Epidermal melanocyte (primary cell): ENCODE results near the gene IFNK.

ENCODE experiments used
- DNase-seq: peaks from one replicate; pipeline ENCODE4 v3.0.0; 2011; ENCODE audit warnings: low spot score; ENCODE audit not compliant: insufficient read length

IFNK gene

DNA sequence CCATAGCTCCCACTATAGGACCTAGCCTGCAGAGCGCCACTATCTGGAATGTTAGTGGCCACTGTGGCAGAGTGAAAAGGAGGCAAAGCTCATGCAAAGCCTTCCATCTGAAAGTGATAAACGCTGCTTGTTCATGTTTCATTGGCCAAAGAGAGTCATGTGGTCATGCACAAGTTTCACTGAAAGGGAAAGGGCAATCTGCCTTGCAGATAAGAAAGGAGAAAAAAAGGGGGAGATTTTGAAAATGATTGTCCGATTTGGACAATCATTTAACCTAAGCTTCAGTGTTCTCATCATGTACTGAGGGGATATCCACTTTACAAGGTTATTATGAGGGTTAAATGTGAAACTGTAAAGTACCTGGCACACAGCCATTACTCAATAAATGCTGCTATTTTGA lies 14.6 kb downstream of the IFNK start:
- no peak for DNase-seq

DNA sequence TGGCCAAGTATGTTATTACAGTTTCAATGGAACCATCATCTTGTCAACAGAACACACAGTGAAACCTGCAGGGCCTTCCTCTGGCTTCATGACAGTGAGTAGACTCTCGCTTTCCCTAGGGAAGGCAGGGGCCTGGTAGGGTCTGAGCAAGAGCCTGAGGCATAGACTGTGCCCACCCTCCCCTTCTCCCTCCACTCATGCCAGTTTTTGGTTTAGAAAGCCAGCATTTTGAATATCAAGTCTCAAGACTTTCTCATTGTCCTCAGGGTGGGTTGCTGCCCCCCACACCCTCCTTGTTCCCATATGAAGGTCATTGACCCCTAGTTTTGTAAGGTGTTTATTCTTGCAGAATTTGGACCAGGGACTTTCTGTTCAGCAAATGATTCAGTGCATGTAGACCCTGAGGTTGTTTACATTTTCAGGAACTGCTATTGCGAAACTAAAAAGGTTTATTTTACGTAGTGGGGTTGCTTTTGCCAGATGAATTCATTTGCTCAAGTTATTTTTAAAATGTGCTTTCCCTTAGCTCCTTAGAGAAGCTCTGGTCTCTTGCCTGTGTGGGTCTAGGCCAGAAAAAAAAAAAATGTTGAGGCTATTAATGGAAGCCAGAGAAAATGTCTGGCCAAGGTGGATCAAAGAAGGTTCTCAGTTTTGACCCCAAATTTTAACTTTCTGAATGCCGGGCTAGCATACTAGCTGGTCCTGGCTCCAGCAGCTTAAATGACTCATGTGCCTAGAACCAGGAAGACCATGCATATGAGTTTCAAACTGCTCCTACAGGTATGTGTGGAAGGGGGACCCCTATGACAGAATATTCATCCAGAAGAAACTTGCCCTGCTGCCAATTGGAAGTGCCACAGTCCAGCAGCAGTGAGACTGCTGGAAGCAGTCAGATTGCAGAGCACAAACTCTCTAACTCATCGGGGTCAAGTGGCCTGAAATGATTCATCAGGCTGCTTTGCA lies 15.7 kb downstream of the IFNK start:
- DNase-seq, result no peak

DNA sequence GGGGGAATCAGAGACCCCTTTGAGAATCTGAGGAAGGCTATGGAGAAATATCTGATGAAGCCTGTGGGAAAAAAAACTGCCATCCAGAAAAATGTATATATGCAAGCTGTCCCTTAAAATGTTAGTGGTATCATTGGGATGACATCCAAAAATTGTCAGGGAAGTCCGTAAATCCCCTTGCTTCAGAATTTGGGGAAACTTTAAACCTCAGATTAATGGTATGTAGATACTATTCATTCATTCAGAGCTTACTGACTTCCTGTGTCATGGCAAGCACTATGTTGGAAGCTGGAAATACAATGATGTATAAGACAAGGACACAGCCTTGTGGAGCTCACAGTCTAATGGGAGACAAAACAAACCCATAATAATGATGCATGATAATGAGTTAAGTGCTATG lies 16.4 kb downstream of the IFNK start:
- DNase-seq, result no peak

DNA sequence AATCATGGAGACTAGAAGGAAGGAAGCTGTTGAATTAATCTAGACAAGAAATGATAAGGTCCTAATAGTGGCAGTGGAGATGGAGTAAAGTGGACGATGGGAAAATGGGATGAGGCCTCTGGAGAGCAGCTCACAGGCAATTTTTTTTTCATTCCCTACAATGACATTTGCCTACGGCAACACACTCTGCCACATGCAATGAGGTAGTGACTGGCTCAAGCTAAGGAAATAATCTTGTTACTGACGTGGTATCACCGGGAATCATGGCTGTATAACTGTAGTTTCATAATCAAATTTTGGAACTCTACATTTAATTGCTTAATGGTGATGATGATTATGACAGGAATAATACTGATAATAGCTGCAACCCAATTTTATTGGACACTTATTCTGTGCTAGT lies 17.6 kb downstream of the IFNK start:
- no peak for DNase-seq

DNA sequence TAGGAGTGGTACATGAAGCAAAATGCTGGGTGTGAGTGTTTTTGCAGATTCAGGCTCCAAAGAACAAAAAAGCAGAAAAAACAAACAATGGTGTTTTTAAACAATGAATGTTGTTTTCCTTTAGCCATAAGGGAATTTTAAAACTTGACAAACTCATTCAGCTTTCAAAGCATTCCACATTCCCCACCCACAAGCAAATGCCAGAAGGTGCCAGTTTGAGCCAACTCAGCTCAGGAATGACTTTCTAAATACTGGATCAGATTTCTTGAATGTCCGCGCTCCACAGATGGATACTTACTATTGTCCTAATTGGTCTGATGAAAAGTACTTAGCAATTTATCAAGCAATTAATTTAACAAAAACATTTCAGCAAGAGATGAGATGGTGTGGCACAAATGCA lies 18.4 kb downstream of the IFNK start:
- DNase-seq, result no peak

DNA sequence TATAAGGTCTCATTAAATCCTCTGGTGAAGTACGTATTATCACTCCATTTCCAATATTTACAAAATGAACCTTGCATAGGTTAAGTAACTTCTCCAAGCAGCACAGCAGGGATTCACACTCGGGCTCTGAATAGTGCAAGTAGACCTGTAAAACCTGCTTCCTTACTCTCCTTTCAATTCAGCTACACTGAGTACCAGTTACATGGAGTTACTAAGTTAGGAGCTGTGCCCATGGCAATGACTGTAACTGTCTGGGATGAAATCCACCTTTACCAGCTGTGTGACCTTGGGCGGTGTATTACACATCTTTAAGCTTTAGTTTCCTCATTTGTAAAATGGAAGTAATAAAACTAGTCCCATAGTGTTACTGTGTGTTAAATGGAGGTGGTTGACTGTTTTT lies 21.4 kb downstream of the IFNK start:
- no peak for DNase-seq

DNA sequence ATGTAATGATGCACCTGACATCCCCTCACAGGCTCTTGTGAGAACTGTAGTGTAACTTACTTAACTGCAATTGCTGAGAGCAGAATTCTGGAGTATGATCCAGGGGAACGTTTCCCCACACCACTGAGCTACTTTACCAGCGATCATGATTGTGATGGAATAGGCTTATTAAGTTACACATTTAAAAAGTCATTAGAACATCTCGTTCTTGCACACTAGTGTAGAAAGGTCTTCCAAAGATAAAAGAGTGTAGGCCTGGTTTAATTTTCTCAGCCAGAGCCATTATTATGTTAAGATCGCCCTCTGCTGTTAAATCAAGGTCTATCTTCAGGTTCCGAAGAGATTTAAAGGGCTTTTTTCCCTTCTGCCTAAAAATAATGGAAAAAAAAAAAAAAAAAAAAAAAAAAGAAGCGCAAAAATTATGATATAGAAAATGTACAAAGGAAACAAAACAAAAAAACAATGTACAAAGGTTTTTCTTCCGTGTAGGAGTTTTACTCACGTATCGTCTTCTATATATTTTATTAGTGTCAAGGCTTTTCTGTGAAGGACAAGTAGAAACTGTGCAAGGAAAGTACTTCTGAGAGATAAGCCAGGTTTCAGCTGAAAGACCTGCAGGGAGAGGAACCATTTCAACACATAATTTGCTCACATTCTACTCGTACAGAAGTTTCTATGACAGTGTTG lies 24.1 kb downstream of the IFNK start:
- no peak for DNase-seq

DNA sequence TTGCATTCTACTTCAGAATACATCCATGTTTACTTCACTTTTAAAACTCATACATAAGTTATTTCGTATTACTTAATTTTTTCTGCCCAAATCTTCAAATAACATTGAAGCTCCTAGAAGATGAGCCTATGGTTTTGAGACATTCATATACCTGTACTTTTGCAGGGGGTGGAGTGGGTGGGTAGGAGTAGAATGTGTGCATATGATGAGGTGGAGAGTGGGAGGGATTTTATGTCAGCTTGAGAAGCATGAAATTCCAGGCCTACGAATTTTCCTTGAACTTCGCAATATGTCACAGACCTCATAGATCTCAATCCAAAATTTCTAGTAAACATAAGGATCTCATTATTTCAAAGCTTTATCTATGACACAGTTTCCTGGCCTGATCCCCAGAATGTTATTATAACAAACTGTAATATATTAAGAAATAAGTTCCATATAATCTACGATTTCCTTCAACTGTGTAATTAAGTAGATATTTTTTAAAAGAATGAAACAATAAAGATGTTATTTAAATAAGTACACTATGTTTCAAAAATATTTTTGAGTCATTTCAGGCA lies 25.2 kb downstream of the IFNK start:
- no peak for DNase-seq

DNA sequence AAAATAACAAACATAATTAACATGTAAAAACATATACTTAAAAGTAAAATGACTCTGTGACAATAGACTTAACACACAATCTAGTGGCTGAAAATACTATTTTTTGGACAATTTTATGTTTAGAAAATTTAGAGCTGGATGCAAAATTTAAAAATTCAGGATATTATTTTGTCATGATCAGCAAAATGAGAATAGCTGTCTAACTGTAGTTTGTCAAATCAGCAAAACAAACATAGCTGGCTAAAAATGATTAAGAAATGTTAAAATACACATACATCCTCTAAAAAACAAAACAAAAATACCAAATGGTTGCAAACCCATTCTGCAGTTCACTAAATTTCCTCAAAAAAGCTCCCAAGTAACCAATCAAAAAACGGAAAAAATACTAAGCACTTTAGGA lies 30.6 kb downstream of the IFNK start:
- no peak for DNase-seq

DNA sequence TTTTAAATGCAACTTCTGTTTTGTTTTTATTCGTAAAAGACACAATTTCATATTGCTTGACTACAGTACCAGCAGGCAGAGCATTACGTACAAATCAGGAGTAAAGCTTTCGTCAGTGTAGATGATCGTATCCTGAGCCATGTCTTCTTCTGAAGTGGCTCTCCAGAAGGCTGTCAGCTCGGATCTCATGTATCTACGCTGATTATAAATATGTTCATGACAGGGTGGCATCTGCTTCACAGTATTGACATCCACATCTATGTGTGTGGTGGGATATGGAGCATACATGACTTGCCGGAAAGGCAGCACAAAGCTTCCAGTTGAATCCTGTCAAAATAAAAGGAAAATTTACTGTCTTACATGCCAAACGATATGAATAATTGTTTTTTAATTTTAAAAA lies 32.4 kb downstream of the IFNK start:
- DNase-seq, result no peak

DNA sequence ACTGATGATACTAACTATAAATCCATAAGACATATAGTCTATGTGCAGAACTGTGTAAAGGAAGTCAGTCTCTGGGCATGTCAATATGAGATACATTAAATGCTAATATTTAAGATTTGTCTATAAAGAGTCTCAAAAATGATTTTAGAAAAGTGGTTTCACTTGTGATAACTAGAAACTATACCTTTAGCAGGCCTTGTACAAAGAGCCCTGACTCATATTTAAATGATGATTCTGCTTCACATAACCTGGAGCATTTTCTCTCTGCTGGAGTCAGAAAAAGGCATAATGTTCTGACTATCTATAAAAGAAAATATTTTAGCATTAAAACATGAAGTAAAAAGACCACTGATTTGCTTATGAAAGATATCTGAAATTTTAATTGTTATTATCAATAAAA lies 34.2 kb downstream of the IFNK start:
- no peak for DNase-seq

DNA sequence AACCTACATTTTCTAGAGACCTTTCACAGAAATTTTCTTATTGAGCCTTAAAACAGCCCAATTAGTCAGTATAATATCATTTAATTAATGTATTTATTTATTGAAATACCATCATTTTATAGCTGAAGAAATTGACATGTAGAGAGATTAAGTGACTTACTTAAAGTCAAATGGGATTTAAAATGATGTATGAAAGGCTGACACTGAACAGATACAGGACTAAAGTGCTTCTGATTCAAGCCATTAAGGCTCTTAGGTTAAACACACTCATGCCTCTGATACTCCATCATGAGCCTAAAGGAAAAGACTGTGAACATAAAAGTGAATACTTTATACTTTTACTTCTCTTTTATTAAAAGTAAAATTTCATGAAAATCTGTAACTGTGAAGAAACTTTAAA lies 36.4 kb downstream of the IFNK start:
- no peak for DNase-seq

DNA sequence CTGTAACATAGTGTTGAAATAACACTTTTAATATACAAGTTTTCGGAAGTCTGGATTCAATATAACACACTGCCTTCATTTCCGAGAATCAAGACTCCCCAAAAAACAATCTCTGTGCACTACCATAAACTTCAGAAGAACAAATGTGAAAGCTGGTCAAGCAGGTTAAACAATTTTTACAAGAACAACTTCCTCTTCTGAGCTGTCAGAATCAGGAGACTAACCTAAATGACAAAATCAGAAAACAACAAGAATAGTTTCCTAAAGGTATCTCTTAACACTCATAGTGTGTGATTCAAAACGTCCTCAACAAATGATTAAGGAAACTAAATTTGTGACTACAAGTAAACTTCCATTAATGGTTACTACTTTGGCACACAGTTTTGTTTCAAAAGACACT lies 37.6 kb downstream of the IFNK start:
- no peak for DNase-seq

DNA sequence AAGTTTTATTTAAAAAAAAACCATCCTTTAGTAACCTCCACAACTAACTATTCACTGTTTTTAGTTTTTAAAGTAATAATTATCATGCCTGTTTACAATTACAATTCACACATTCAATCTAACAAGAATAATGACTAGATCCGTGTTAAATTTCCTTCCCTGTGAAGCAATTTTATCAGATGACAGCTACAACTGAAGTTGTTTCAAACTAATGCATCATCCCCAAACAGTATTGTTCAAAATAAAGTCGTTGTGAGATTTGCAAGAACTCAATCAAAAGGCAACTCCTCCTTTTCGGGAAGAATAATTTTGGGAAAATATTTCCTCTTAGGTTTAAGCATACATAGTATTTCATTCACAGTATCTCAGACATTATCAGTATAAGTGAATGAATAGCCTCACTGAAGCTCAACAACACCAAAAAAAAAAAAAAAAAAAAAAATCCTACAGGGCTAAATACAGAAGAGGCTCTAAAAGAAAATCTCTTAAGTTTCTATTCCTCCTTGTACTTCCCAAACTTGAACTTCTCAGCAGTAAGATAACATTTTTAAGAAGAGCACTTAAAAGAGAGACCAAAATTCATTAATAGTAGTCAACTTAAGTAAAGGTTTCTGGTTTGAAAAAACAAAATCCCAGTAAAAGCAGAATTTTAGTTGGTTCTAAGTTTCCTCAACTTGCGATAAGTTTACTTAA lies 39.8 kb downstream of the IFNK start:
- no peak for DNase-seq

DNA sequence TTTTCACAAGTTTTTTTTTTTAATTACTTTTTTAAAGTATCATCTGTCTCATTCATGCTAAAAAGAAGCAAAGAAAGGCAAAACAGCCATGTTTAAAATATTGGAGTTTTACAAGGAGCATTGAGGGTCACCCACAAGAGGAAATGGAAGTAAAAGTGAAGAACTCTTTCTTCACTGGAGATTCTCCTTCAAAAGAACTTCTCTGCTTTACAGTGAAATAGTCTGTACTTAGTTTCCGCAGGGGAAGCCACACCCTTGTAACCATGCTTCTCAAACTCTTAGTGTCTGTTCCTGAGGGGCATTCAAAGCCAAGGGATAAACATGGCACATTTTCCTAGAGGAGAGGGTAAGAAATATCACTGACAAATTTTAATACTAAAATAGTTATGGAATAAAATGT lies 40.6 kb downstream of the IFNK start:
- DNase-seq, result no peak

DNA sequence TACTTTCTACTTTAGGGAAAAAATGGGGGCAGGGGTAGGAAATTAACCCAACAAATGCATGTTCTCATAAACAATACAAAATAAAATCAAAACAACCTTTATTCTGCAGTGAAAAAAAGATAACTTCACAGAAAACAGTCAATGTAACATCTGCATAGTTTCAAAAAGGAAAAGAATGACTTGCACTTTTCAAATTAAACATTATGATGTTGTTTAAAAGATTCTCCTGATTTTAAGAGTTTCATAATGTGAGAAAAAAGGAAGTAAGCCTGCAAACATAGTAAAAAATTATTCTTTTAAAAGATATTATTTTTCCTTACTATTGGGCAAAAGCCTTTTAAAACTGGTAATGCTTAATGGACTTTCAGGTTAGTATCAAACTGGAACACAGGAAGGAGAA lies 41.6 kb downstream of the IFNK start:
- no peak for DNase-seq

DNA sequence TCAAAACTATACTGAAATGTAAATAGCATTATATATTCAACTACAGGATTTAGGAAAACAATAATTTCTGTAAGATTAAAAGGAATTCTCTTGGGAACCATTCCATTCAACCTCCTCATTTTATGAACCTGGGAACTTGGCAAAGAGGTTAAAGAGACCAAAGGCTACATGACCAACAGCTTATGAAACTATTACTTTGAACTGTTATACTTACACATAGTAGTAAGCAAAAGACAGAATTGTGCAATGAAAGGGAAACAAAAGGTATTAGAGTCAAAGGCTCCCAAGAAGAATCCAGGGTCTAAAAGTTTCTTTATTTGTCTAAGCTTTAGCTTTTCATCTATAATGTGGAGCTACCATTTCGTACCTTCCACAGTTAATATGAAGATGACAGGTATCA lies 42.0 kb downstream of the IFNK start:
- DNase-seq, result no peak

DNA sequence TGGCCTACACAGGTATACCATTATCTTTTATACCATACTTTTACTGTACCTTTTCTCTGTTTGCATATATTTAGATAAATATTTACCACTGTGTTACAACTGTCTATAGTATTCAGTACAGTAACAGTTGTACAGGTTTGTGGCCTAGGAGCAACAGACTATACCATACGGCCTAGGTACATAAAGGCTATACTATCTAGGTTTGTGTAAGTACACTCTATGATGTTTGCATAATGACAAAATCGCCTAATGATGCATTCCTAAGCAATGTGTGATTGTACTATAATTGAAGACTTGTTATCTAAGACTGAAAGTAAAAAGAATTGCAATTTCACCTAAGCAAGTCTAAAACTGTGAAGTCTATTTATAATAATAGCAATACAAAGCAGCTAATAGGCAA lies 45.3 kb downstream of the IFNK start:
- DNase-seq, result no peak

DNA sequence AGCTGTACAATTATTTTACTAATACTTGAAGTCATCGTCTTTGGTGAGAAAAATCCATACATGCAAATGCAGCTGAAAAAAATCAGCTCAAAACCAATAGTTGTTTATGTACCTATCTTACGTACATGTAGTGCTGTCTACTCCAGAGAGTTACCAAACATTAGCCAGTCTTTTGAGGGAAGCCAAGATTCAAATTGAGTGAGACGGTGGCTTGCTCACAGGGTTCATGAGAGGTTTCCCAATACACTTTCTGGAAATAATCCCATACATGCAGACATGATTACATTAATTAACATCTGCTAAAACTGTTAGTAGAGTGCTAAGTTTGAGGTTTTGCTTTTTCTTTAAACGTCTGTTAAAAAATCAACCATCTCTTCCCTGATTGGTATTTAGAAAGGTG lies 46.9 kb downstream of the IFNK start:
- no peak for DNase-seq

DNA sequence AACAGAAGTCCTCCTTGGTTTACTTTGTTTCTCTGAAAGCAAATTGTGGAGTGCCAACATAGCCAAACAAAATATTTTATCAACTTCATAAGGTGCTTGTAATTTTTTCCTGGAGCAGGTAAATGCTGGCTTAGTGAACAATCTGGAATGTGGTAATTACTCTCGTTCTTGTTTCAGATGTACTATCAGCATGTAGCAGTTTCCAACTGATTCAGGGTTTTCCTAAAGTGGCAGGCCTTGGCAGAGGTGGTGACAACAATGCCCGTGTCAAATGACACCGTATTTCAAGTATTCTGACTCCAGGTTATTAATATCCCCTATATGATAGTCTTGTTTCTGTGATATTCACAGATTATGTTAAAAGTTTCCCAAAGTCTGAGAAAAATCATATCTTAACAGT lies 48.0 kb downstream of the IFNK start:
- DNase-seq, result no peak

DNA sequence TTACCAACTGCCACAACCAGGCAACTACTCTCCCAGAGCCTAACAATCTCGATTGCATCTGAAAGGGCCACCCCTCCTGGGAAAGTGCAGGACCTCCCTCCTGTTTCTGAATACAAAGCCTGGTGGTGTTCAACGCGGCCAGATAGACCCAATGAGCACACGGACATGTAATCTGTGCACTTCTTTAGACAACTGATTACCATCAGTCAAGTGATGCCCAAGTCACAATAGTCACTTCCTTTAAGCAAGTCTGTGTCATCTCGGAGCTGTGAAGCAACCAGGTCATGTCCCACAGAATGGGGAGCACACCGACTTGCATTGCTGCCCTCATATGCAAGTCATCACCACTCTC lies 48.5 kb downstream of the IFNK start:
- DNase-seq, result no peak
